Kidney epithelial cell (primary cell): ENCODE measurements around the gene RHEBL1. TPM values are rescaled to one million over a fixed set of nuclear protein-coding genes. Genes with fewer than 3 reads are reported as not detected.

ENCODE experiments used
- DNase-seq: peaks from one replicate; pipeline ENCODE4 v3.0.0-alpha.2; 2010; ENCODE audit warnings: low read depth
- H3K27me3 ChIP-seq: 2 replicates; pipeline ENCODE4 v1.6.0; 2011; ENCODE audit warnings: low read length; ENCODE audit not compliant: control insufficient read depth, insufficient read depth
- H3K36me3 ChIP-seq: 2 replicates; pipeline ENCODE4 v1.5.1; 2011; ENCODE audit warnings: low read length; ENCODE audit not compliant: control insufficient read depth, insufficient read depth
- H3K4me3 ChIP-seq: 2 replicates; pipeline ENCODE4 v1.5.1; 2011; ENCODE audit warnings: low read depth, mild to moderate bottlenecking, control low read depth, low read length
- CTCF ChIP-seq: IDR thresholded peaks from 2 replicates; pipeline ENCODE4 v1.5.1; 2011; ENCODE audit warnings: mild to moderate bottlenecking, moderate library complexity, low read length, control low read depth, inconsistent platforms; ENCODE audit not compliant: insufficient read depth, poor library complexity, severe bottlenecking
- total RNA-seq: library from RNA; depleted of rRNA; stranded (reverse); fragments of >200 nt; gene quantifications from 2 replicates; pipeline ENCODE4 v1.2.3, GENCODE V29; 2015

The RHEBL1 gene
- total RNA-seq, 1 donor from 2014 or later, result 5.1 TPM

DNA sequence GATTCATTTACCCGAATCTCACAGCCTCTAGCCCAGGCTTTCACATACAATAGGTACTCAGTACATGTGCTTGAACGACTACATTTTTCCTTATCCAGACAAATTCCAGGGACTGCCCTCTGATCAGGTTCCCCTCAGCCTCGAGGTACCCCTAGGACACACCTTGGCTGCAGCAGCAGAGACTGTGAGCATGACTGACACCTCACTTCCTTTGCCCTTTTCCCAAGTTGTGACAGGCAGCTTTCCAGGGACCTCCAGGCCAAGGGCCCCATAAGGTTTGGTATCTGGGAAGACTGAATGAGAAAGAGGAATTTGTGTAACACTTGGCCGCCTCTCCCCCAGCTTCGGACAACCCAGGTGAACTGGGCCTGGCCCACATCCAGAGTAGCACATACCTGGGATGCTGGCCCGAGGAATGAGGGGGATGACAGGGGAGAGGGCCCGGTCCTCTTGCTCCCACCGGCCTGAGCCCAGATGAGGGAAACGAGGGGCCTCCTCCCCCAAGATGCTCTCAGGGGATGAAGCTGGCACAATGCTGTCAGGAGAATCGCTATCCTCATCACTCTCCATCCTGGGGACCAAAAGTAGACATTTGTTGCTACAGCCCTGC, 41.0 kb downstream of the RHEBL1 start:
- Histone ChIP-seq H3K36me3 (peaks cover 9% of the 10 kb centered on the region), H3K27me3 (no peaks in the 10 kb centered on the region), H3K4me3 (no peak overlapping the region)
- DNase-seq, result no peak
- TF ChIP-seq CTCF, result no peak

DNA sequence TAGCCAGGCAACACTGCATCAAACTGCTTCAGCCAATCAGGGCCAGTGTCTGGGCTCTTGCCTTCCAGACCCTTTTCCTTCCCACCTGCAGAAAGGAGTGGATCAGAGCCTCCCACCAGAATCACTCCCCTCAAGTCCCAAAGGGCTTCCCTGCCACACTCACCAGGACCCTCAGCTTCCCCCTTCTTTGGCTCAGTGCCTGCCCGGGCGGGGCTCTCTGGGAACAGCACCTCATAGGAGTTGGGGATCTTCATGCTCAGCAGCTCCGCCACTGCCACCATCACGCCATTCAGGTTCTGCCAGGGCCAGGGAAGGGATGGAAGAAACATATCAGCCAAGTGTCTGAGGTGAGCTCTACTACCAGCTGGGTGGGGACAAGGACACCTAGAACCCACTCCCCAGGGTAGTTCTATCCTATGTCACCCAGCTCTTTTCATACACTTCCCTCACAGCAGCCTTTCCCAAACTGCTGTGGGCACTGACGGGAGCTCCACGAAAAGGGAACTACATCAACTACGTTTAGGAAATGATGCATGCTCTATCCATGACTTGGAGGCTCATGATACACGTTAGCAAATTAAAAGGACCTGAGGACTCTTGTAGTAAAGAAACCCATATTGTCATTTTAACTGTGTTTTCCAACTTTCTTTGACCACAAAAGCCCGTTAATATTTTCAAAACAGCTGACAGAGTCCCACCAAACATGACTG, 41.8 kb downstream of the RHEBL1 start:
- no peak overlapping the region for H3K4me3 ChIP-seq
- peaks cover 7% of the 10 kb centered on the region for H3K36me3 ChIP-seq
- DNase-seq, result no peak
- H3K27me3 ChIP-seq, result no peaks in the 10 kb centered on the region
- no peak for TF ChIP-seq CTCF

GRCh38 chr12:49026678-49027480, 42.9 kb downstream of the RHEBL1 start:
- TF ChIP-seq CTCF, result no peak
- Histone ChIP-seq H3K27me3 (no peaks in the 10 kb centered on the region), H3K36me3 (peaks cover 5% of the 10 kb centered on the region), H3K4me3 (no peak overlapping the region)
- DNase-seq, result no peak

- Histone ChIP-seq H3K36me3 (peaks cover 4% of the 10 kb centered on the region), H3K4me3 (no peak overlapping the region), H3K27me3 (no peaks in the 10 kb centered on the region)
- DNase-seq, result no peak
- no peak for TF ChIP-seq CTCF
These were observed 43.7 kb downstream of the RHEBL1 start for GRCh38 chr12:49026101-49026500.

GRCh38 chr12:49025463-49025862, 44.3 kb downstream of the RHEBL1 start:
- no peak for TF ChIP-seq CTCF
- peaks cover 4% of the 10 kb centered on the region for H3K36me3 ChIP-seq
- no peak for DNase-seq
- H3K4me3 ChIP-seq, result no peak overlapping the region
- H3K27me3 ChIP-seq, result no peaks in the 10 kb centered on the region
